Amniotic epithelial cell (primary cell): ENCODE measurements around the gene SLC5A1.
"Not testable (repeated sequence)": the region's sequence is repeated elsewhere in the genome, so short reads cannot be mapped to it uniquely, and the experiment has no call there.

Experiments
- DNase-seq: peaks from one replicate; pipeline ENCODE4 v3.0.0-alpha.2; 2010; ENCODE audit warnings: low read depth

Gene SLC5A1

GRCh38 chr22:32088084-32088483 is 45.0 kb downstream of the SLC5A1 start:
- no peak for DNase-seq

- no peak for DNase-seq
Observed at GRCh38 chr22:32097018-32097417, 54.0 kb downstream of the SLC5A1 start.

- no peak for DNase-seq
Observed at GRCh38 chr22:32097881-32098499, 54.9 kb downstream of the SLC5A1 start.

- DNase-seq = no peak
Observed at GRCh38 chr22:32100711-32101110, 57.6 kb downstream of the SLC5A1 start.

- no peak for DNase-seq
Observed at GRCh38 chr22:32103658-32104315, 60.7 kb downstream of the SLC5A1 start.

GRCh38 chr22:32106930-32107329 is 63.9 kb downstream of the SLC5A1 start:
- peak; percentile 10 for DNase-seq

- no peak for DNase-seq
Observed at GRCh38 chr22:32112380-32112779, 69.3 kb downstream of the SLC5A1 start.

- DNase-seq = no peak
Observed at GRCh38 chr22:32119568-32120235, 76.6 kb downstream of the SLC5A1 start.

- no peak for DNase-seq
Observed at GRCh38 chr22:32120603-32121002, 77.5 kb downstream of the SLC5A1 start.

- no peak for DNase-seq
Observed at GRCh38 chr22:32122899-32123298, 79.8 kb downstream of the SLC5A1 start.

- DNase-seq = no peak
Observed at GRCh38 chr22:32123657-32124056, 80.6 kb downstream of the SLC5A1 start.

- no peak for DNase-seq
Observed at GRCh38 chr22:32127904-32128303, 84.8 kb downstream of the SLC5A1 start.

GRCh38 chr22:32130464-32130863 is 87.4 kb downstream of the SLC5A1 start:
- no peak for DNase-seq

GRCh38 chr22:32132126-32132525 is 89.1 kb downstream of the SLC5A1 start:
- DNase-seq = no peak

GRCh38 chr22:32132783-32133182 is 89.7 kb downstream of the SLC5A1 start:
- DNase-seq = no peak

- not testable (repeated sequence) for DNase-seq
Observed at GRCh38 chr22:32134796-32135195, 91.7 kb downstream of the SLC5A1 start.

- peak; percentile 36 for DNase-seq
Observed at GRCh38 chr22:32135958-32136357, 92.9 kb downstream of the SLC5A1 start.

GRCh38 chr22:32136881-32137280 is 93.8 kb downstream of the SLC5A1 start:
- DNase-seq = not testable (repeated sequence)

- DNase-seq = not testable (repeated sequence)
Observed at GRCh38 chr22:32137731-32138324, 94.8 kb downstream of the SLC5A1 start.

- DNase-seq = not testable (repeated sequence)
Observed at GRCh38 chr22:32138576-32138975, 95.5 kb downstream of the SLC5A1 start.

- not testable (repeated sequence) for DNase-seq
Observed at GRCh38 chr22:32140688-32141087, 97.6 kb downstream of the SLC5A1 start.

- no peak for DNase-seq
Observed at GRCh38 chr22:32142600-32142999, 99.5 kb downstream of the SLC5A1 start.
